Breast epithelium (tissue), 3 donors: ENCODE measurements around the gene ADPRM.

Experiments used
- CTCF ChIP-seq, 3 donors: fragments of 450-650 bp; IDR thresholded peaks; one replicate each; pipeline ENCODE4 v1.5.1; 2016 to 2017; ENCODE audit warnings: antibody characterized with exemption in 3 of 3, mild to moderate bottlenecking in 3 of 3, moderate library complexity in 3 of 3
- POLR2A ChIP-seq: fragments of 450-650 bp; IDR thresholded peaks from one replicate; pipeline ENCODE4 v1.6.1; 2016; ENCODE audit warnings: antibody characterized with exemption, mild to moderate bottlenecking, moderate library complexity
- POLR2AphosphoS5 ChIP-seq, 3 donors: sonication (generic); formaldehyde crosslinking; IDR thresholded peaks; one replicate each; pipeline ENCODE4 v1.6.1; 2017; ENCODE audit warnings: antibody characterized with exemption in 3 of 3

- no peak for TF ChIP-seq POLR2A
- no peak for TF ChIP-seq CTCF (IDR thresholded peaks at IDR 0.05)
- no peak for TF ChIP-seq POLR2AphosphoS5 (IDR thresholded peaks at IDR 0.05)
Measured at GRCh38 chr17:10741416-10742135, 44.2 kb downstream of the ADPRM start.
